H1 (cell line): ENCODE results near the gene GMPPA. TPM values are rescaled to one million over a fixed set of nuclear protein-coding genes. Genes with fewer than 3 reads are reported as not detected.

ENCODE experiments used
- CTCF ChIA-PET: fragments of 300-600 bp; sonication (Branson Sonifier 250); formaldehyde crosslinking; loops from one replicate; lab custom pipeline; 2021; ENCODE audit not compliant: partially characterized antibody; lab: Charles Lee
- POLR2A ChIA-PET: fragments of 300-600 bp; sonication (Branson Sonifier 250); formaldehyde crosslinking; loops from one replicate; lab custom pipeline; 2021; ENCODE audit warnings: inconsistent platforms; ENCODE audit not compliant: partially characterized antibody; lab: Charles Lee
- DNase-seq, 2 experiments: peaks; one replicate each; pipeline versions ENCODE4 v3.0.0 to v3.0.0-alpha.2; 2010 to 2022; ENCODE audit warnings: low spot score in 2 of 2, low read depth in 1 of 2, mixed read lengths in 1 of 2
- FAIRE-seq: peaks from 2 replicates; lab custom pipeline; 2011; peaks lifted over from hg19 to GRCh38; lab: Jason Lieb, UNC
- H2AFZ ChIP-seq: 2 replicates; pipeline ENCODE4 v1.8.1; 2012; ENCODE audit warnings: low read length, inconsistent platforms
- H2AK5ac ChIP-seq: 2 replicates; pipeline ENCODE4 v1.6.1; 2013; ENCODE audit warnings: low read depth, low read length
- H2BK120ac ChIP-seq: replicated peaks from 2 replicates; pipeline ENCODE3; 2013; ENCODE audit warnings: low read depth, low read length, inconsistent platforms
- H2BK12ac ChIP-seq: 2 replicates; pipeline ENCODE4 v1.6.1; 2013; ENCODE audit warnings: low read depth, low read length
- H2BK15ac ChIP-seq: 2 replicates; pipeline ENCODE4 v1.6.1; 2013; ENCODE audit warnings: low read length
- H2BK20ac ChIP-seq: 2 replicates; pipeline ENCODE4 v1.6.1; 2013; ENCODE audit warnings: low read length
- H2BK5ac ChIP-seq: 2 replicates; pipeline ENCODE4 v1.6.1; 2013; ENCODE audit warnings: low read depth, low read length
- H3K14ac ChIP-seq: 2 replicates; pipeline ENCODE4 v1.6.1; 2013; ENCODE audit warnings: inconsistent platforms; ENCODE audit not compliant: insufficient read length
- H3K18ac ChIP-seq: 2 replicates; pipeline ENCODE4 v1.6.1; 2013; ENCODE audit warnings: low read length; ENCODE audit errors: extremely low read depth
- H3K23ac ChIP-seq: 2 replicates; pipeline ENCODE4 v1.6.1; 2013; ENCODE audit warnings: inconsistent platforms; ENCODE audit not compliant: insufficient read length
- H3K23me2 ChIP-seq: 2 replicates; pipeline ENCODE4 v1.6.1; 2013; ENCODE audit warnings: low read depth, low read length
- H3K27ac ChIP-seq: 2 replicates; pipeline ENCODE4 v1.6.1; 2011; ENCODE audit warnings: low read depth, low read length, inconsistent platforms
- H3K27me3 ChIP-seq, 4 experiments: replicated peaks in 1 of 4; 1 replicate in 1 of 4; 2 replicates in 3 of 4; pipeline versions ENCODE4 v1.6.1 to v1.8.1; 2011 to 2013; ENCODE audit warnings: low read length in 3 of 4, mild to moderate bottlenecking in 3 of 4, inconsistent platforms in 2 of 4, mixed read lengths in 2 of 4, moderate library complexity in 1 of 4; ENCODE audit not compliant: control insufficient read depth in 3 of 4, insufficient read depth in 3 of 4; ENCODE audit errors: extremely low read depth in 1 of 4
- H3K36me3 ChIP-seq, 4 experiments: 2 replicates each; pipeline versions ENCODE4 v1.6.1 to v1.8.1; 2011 to 2013; ENCODE audit warnings: mild to moderate bottlenecking in 4 of 4, low read length in 3 of 4, moderate library complexity in 2 of 4, control low read depth in 1 of 4, inconsistent platforms in 1 of 4; ENCODE audit not compliant: insufficient read depth in 4 of 4, control insufficient read depth in 2 of 4
- H3K4ac ChIP-seq: replicated peaks from 2 replicates; pipeline ENCODE3; 2013; ENCODE audit warnings: low read length, low read depth, mixed read lengths, inconsistent platforms; ENCODE audit not compliant: insufficient read length
- H3K4me1 ChIP-seq, 4 experiments: replicated peaks in 1 of 4; 1 replicate in 1 of 4; 2 replicates in 3 of 4; pipeline versions ENCODE4 v1.6.1 to v1.8.1; 2011 to 2013; ENCODE audit warnings: low read length in 3 of 4, inconsistent platforms in 2 of 4, mixed read lengths in 1 of 4; ENCODE audit not compliant: insufficient read depth in 4 of 4, control insufficient read depth in 3 of 4
- H3K4me2 ChIP-seq, 2 experiments: 2 replicates each; pipeline versions ENCODE4 v1.6.1 to v1.8.1; 2011 to 2013; ENCODE audit warnings: low read depth in 2 of 2, low read length in 2 of 2, control low read depth in 1 of 2, inconsistent platforms in 1 of 2, mild to moderate bottlenecking in 1 of 2; ENCODE audit not compliant: insufficient read depth in 1 of 2
- H3K4me3 ChIP-seq, 4 experiments: fragments of 200-600, 300-600 bp in 1 of 4; sonication (generic), shearing (Covaris generic), sonication (Bioruptor Twin) in 1 of 4; 2 replicates each; pipeline versions ENCODE4 v1.5.1 to v1.8.1; 2011 to 2016; ENCODE audit warnings: low read length in 4 of 4, low read depth in 3 of 4, control low read depth in 2 of 4, inconsistent platforms in 2 of 4, mild to moderate bottlenecking in 2 of 4, mixed read lengths in 1 of 4, moderate library complexity in 1 of 4; ENCODE audit not compliant: insufficient read depth in 2 of 4; ENCODE audit errors: extremely low read depth in 1 of 4
- H3K56ac ChIP-seq: replicated peaks from 2 replicates; pipeline ENCODE3; 2013; ENCODE audit warnings: low read depth, mild to moderate bottlenecking, mixed read lengths, low read length, inconsistent platforms; ENCODE audit not compliant: insufficient read length
- H3K79me1 ChIP-seq: 2 replicates; pipeline ENCODE4 v1.6.1; 2013; ENCODE audit warnings: low read depth, low read length, control low read depth
- H3K79me2 ChIP-seq, 2 experiments: 2 replicates each; pipeline versions ENCODE4 v1.6.1 to v1.8.1; 2012 to 2013; ENCODE audit warnings: low read length in 2 of 2, mild to moderate bottlenecking in 2 of 2, inconsistent platforms in 1 of 2; ENCODE audit not compliant: insufficient read depth in 2 of 2, control insufficient read depth in 1 of 2
- H3K9ac ChIP-seq, 4 experiments: replicated peaks in 1 of 4; 1 replicate in 1 of 4; 2 replicates in 3 of 4; pipeline versions ENCODE4 v1.6.1 to v1.8.1; 2011 to 2013; ENCODE audit warnings: low read depth in 3 of 4, low read length in 3 of 4, control low read depth in 2 of 4, mild to moderate bottlenecking in 2 of 4, moderate library complexity in 2 of 4, inconsistent platforms in 1 of 4; ENCODE audit errors: extremely low read depth in 1 of 4
- H3K9me3 ChIP-seq, 2 experiments: 2 replicates each; pipeline versions ENCODE4 v1.6.1 to v1.8.1; 2012 to 2013; ENCODE audit warnings: mild to moderate bottlenecking in 2 of 2, moderate library complexity in 2 of 2, control low read depth in 1 of 2, inconsistent platforms in 1 of 2, low read depth in 1 of 2, low read length in 1 of 2, mixed read lengths in 1 of 2; ENCODE audit not compliant: insufficient read depth in 2 of 2
- H4K20me1 ChIP-seq, 2 experiments: replicated peaks in 1 of 2; 2 replicates each; pipeline versions ENCODE3 to v1.8.1; 2011 to 2013; ENCODE audit warnings: inconsistent platforms in 2 of 2, low read length in 2 of 2, mild to moderate bottlenecking in 1 of 2; ENCODE audit not compliant: insufficient read depth in 2 of 2, control insufficient read depth in 1 of 2
- H4K5ac ChIP-seq: 2 replicates; pipeline ENCODE4 v1.6.1; 2013; ENCODE audit warnings: low read length, low read depth, mixed read lengths, inconsistent platforms; ENCODE audit not compliant: insufficient read length
- H4K8ac ChIP-seq: 2 replicates; pipeline ENCODE4 v1.8.0; 2013; ENCODE audit warnings: mild to moderate bottlenecking, moderate library complexity, low read length, inconsistent platforms; ENCODE audit not compliant: insufficient read depth; ENCODE audit errors: extremely low read depth
- H4K91ac ChIP-seq: replicated peaks from 2 replicates; pipeline ENCODE3; 2013; ENCODE audit warnings: low read length, mixed read lengths, inconsistent platforms; ENCODE audit not compliant: insufficient read length
- CTBP2 ChIP-seq: IDR thresholded peaks from 2 replicates; pipeline ENCODE4 v1.7.0; 2011; ENCODE audit warnings: borderline replicate concordance, mild to moderate bottlenecking, moderate library complexity, mixed read lengths, low read length; ENCODE audit not compliant: insufficient read depth, insufficient read length
- POLR2AphosphoS5 ChIP-seq: IDR thresholded peaks from 2 replicates; pipeline ENCODE4 v1.6.1; 2011; ENCODE audit warnings: low read depth, low read length
- SUZ12 ChIP-seq: fragments of 200-600 bp; sonication (generic); IDR thresholded peaks from 2 replicates; pipeline ENCODE4 v1.6.1; 2012; ENCODE audit warnings: mild to moderate bottlenecking, inconsistent platforms, low read length, moderate library complexity, mixed read lengths
- WGBS, 2 experiments: shearing (Covaris generic) in 1 of 2; methylation state at CpG; one replicate each; pipeline versions ENCODE4 v1.1.6 to v1.1.7; 2013 to 2015; ENCODE audit warnings: low lambda C conversion rate in 2 of 2, mixed read lengths in 2 of 2, inconsistent platforms in 1 of 2, low coverage in 1 of 2, missing lambda C conversion rate in 1 of 2; ENCODE audit not compliant: insufficient replicate concordance in 2 of 2, insufficient coverage in 1 of 2, insufficient read length in 1 of 2; ENCODE audit errors: extremely low coverage in 1 of 2, missing lambda C conversion rate in 1 of 2; 5-methylcytosine and 5-hydroxymethylcytosine counted together
- polyA plus RNA-seq, 7 experiments: library from polyadenylated mRNA; depleted of rRNA in 3 of 7; stranded (reverse) in 5 of 7; unstranded in 2 of 7; fragments of >200 nt in 5 of 7; fragments of 200-250 nt in 2 of 7; gene quantifications; 1 replicate in 5 of 7; 2 replicates in 1 of 7; 4 replicates in 1 of 7; pipeline versions ENCODE4 v1.2.1 to v1.2.3, GENCODE V29; 2011 to 2013; ENCODE audit warnings: missing spikeins in 2 of 7, mixed read lengths in 2 of 7
- total RNA-seq: library from RNA; stranded (reverse); fragmentation: NEBNext Ultra II Directional; extraction: Animal tissue kit (Norgen Biotek cat#: 25700); gene quantifications from 2 replicates; pipeline ENCODE4 v1.2.1, GENCODE V29; 2021

Gene GMPPA
- total and polyA plus RNA-seq, 2 of the 8 experiments (the other 6 are each of a cell fraction or from before 2014, with no cell fraction given) = 34.3 to 98.8 TPM

GRCh38 chr2:219449609-219450008 is 49.1 kb upstream of the GMPPA start:
- Histone ChIP-seq H2BK20ac (no peak overlapping the region), H3K23ac (no peak overlapping the region), H3K18ac (no peak overlapping the region), H3K9ac (no peak overlapping the region), H3K23me2 (peaks cover 7% of the 10 kb centered on the region; the same call in 1 of the 2 replicates), H3K27me3 (peaks cover 6 to 23% (median 20%) of the 10 kb centered on the region in 4 experiments), H3K9me3 (no peaks in the 10 kb centered on the region), H3K4ac (no peak overlapping the region), H3K4me2 (0 out of 4 replicates have a peak overlapping the region, but pooled peaks of 1 of the 2 experiments have one; percentile 51), H3K14ac (no peak overlapping the region), H3K79me1 (no peaks in the 10 kb centered on the region), H2AFZ (no peak overlapping the region), H3K79me2 (no peaks in the 10 kb centered on the region), H3K56ac (no peak overlapping the region), H2BK15ac (no peak overlapping the region), H2BK120ac (no peak overlapping the region), H4K8ac (no peak overlapping the region), H3K4me1 (peaks cover 0 to 26% (median 14%) of the 10 kb centered on the region in 4 experiments; a peak in 6 of 7 replicates), H4K5ac (no peak overlapping the region), H2BK12ac (no peak overlapping the region), H2AK5ac (peak overlapping the region; percentile 65; the same call in 1 of the 2 replicates), H3K27ac (no peak overlapping the region), H4K91ac (no peak overlapping the region), H3K36me3 (no peaks in the 10 kb centered on the region), H3K4me3 (no peak overlapping the region), H2BK5ac (no peak overlapping the region), H4K20me1 (peaks cover 2 to 7% of the 10 kb centered on the region in 2 experiments)
- ChIA-PET CTCF (interaction anchor here (1.0 to 113.1 kb wide), 4 partner anchors 9 to 119 kb away, joined by 3 to 7248 read pairs (median 3660); partner anchors contain the start of genes ASIC4, CHPF, DES and GMPPA), POLR2A (interaction anchor here (0.6 to 2.6 kb wide), 5 partner anchors 8 to 58 kb away, joined by 3 to 11 read pairs (median 6); no protein-coding TSS in a partner anchor)
- FAIRE-seq (no peak), DNase-seq (no peak)
- TF ChIP-seq CTBP2 = no peak
- 0 out of 2 replicates have a peak, but pooled peaks have one; percentile 10 for TF ChIP-seq POLR2AphosphoS5
- no peak for TF ChIP-seq SUZ12
- 86% methylated on average over 5 of the region's 5 CpGs; no CpG with 5 or more reads in 1 of the 2 experiments for WGBS, 2 experiments
